ENCODE results near the gene PCDHGB3.

The PCDHGB3 gene

GRCh38 chr5:141397756-141398551, 27.9 kb downstream of the PCDHGB3 start, which contains the start of gene PCDHGB5:
TSS of gene PCDHGB5 (plus strand) at chr5:141397947. CDS start at chr5:141398128, 181 bp downstream.
- peak; percentile 55 for DNase-seq (ENCODE audit: low read depth)
- TF ChIP-seq, protein P1, sequence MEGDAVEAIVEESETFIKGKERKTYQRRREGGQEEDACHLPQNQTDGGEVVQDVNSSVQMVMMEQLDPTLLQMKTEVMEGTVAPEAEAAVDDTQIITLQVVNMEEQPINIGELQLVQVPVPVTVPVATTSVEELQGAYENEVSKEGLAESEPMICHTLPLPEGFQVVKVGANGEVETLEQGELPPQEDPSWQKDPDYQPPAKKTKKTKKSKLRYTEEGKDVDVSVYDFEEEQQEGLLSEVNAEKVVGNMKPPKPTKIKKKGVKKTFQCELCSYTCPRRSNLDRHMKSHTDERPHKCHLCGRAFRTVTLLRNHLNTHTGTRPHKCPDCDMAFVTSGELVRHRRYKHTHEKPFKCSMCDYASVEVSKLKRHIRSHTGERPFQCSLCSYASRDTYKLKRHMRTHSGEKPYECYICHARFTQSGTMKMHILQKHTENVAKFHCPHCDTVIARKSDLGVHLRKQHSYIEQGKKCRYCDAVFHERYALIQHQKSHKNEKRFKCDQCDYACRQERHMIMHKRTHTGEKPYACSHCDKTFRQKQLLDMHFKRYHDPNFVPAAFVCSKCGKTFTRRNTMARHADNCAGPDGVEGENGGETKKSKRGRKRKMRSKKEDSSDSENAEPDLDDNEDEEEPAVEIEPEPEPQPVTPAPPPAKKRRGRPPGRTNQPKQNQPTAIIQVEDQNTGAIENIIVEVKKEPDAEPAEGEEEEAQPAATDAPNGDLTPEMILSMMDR (conservative IDR thresholded peaks at IDR 0.05; ENCODE audit: low read length), result peak; percentile 62
- H3K4me3 ChIP-seq (ENCODE audit: low read length), result peak within 1 kb of the TSS; percentile 53

GRCh38 chr5:141398608-141399007, 28.6 kb downstream of the PCDHGB3 start:
- no peak for DNase-seq (ENCODE audit: low read depth)
- H3K4me3 ChIP-seq (ENCODE audit: low read length), result peak overlapping the region; percentile 17; the same call in 1 of the 2 replicates
- TF ChIP-seq, protein P1 (conservative IDR thresholded peaks at IDR 0.05; ENCODE audit: low read length), result no peak

- peak overlapping the region; percentile 22 for H3K4me3 ChIP-seq (ENCODE audit: low read length)
- TF ChIP-seq, protein P1 (conservative IDR thresholded peaks at IDR 0.05; ENCODE audit: low read length), result no peak
Measured at GRCh38 chr5:141399555-141400258, 29.7 kb downstream of the PCDHGB3 start.

GRCh38 chr5:141402553-141403243, 32.7 kb downstream of the PCDHGB3 start, which contains the start of gene PCDHGA9:
TSS of gene PCDHGA9 (plus strand) at chr5:141402778. CDS start at chr5:141402953, 175 bp downstream.
- DNase-seq (ENCODE audit: low read depth), result peak; percentile 41
- peak within 1 kb of the TSS; percentile 36 for H3K4me3 ChIP-seq (ENCODE audit: low read length)
- TF ChIP-seq, protein P1 (conservative IDR thresholded peaks at IDR 0.05; ENCODE audit: low read length), result peak; percentile 50

More at GRCh38 chr5:141399555-141400258, 29.7 kb downstream of the PCDHGB3 start:
- no peak for DNase-seq (ENCODE audit: low read depth)

DNA sequence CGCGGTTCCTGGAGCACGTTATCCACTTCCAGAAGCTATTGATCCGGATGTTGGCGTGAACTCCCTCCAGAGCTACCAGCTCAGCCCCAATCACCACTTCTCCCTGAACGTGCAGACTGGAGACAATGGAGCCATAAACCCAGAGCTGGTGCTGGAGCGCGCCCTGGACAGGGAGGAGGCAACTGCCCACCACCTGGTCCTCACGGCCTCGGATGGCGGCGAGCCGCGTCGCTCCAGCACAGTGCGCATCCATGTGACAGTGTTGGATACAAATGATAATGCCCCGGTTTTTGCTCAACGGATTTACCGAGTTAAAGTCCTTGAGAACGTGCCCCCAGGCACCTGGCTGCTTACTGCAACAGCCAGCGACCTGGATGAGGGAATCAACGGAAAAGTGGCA, 33.3 kb downstream of the PCDHGB3 start:
- H3K4me3 ChIP-seq (ENCODE audit: low read length), result no peak overlapping the region
- DNase-seq (ENCODE audit: low read depth), result no peak
- TF ChIP-seq, protein P1 (conservative IDR thresholded peaks at IDR 0.05; ENCODE audit: low read length), result no peak

DNA sequence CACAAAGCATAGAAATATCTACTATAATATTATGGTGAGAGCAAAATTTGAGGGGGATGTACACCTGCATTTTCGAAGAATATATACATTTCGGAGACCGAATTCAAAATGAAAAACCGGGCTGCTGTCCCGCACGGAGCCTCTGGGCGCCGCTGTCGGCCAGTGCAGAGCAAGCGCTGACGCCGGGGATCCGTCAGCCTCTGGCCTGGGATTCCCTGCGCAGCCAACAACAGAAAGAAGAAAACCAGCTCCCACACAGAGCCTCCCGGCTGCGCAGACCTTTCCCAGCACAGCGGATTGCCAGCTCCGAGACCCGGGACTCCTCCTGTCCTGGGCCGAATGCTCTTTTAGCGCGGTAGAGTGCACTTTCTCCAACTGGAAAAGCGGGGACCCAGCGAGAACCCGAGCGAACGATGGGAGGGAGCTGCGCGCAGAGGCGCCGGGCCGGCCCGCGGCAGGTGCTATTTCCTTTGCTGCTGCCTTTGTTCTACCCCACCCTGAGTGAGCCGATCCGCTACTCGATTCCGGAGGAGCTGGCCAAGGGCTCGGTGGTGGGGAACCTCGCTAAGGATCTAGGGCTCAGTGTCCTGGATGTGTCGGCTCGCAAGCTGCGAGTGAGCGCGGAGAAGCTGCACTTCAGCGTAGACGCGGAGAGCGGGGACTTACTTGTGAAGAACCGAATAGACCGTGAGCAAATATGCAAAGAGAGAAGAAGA, 37.9 kb downstream of the PCDHGB3 start, which contains the start of gene PCDHGB6:
Gene PCDHGB6, plus strand, starts transcription at position 232 of the 716 bp plus-strand sequence. Its CDS starts 182 bp downstream, at position 414.
- TF ChIP-seq, protein P1 (conservative IDR thresholded peaks at IDR 0.05; ENCODE audit: low read length), result peak; percentile 59
- H3K4me3 ChIP-seq (ENCODE audit: low read length), result peak within 1 kb of the TSS; percentile 45
- DNase-seq (ENCODE audit: low read depth), result peak; percentile 37

Measured in AG10803 (cell line).